ENCODE results near the gene FAM177A1. TPM values are rescaled to one million over a fixed set of nuclear protein-coding genes. Genes with fewer than 3 reads are reported as not detected.

Gene FAM177A1
- total and polyA plus RNA-seq, 4 donors, result 12.8 to 69.5 (median 39.4) TPM

DNA sequence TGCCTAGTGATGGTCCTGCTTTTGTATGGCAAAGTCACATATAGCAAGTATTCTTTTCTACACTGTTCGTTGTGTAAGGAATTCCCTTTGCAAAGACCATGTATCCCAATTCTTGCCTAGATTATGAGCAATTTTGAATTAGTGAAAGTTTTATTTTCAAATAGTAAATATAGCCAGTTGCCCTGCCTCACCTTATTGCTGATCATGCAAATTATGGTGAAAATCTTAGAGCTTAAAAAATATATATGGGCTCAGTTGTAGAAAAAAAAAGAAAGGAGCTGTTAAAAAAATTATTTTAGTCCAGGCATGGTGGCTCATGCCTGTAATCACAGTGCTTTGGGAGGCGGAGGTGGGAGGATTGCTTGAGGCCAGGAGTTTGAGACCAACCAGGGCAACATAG, 44.5 kb upstream of the FAM177A1 start:
- Histone ChIP-seq H3K9ac (ENCODE audit: low read depth in 1 of 2, low read length in 2 of 2) (no peak overlapping the region), H3K27me3 (ENCODE audit: control insufficient read depth in 4 of 4, insufficient read depth in 4 of 4, low read length in 3 of 4) (no peaks in the 10 kb centered on the region), H3K4me1 (ENCODE audit: control insufficient read depth in 4 of 4, insufficient read depth in 4 of 4, low read length in 3 of 4) (peaks cover 0 to 5% (median 2%) of the 10 kb centered on the region in 4 donors), H3K9me3 (ENCODE audit: control insufficient read depth in 4 of 4, low read length in 3 of 4) (no peaks in the 10 kb centered on the region), H3K4me3 (ENCODE audit: low read depth in 1 of 3, low read length in 3 of 3) (no peak overlapping the region), H3K27ac (ENCODE audit: low read depth in 1 of 2, low read length in 2 of 2) (no peak overlapping the region), H3K36me3 (ENCODE audit: control insufficient read depth in 4 of 4, insufficient read depth in 3 of 4, low read depth in 1 of 4, low read length in 3 of 4) (peaks cover 0 to 11% (median 6%) of the 10 kb centered on the region in 4 donors)
- TF ChIP-seq NR2F2 (IDR thresholded peaks at IDR 0.05) (no peak), FOXA1 (IDR thresholded peaks at IDR 0.05) (no peak), TAF1 (conservative IDR thresholded peaks at IDR 0.05) (no peak), YY1 (IDR thresholded peaks at IDR 0.05) (no peak), EGR1 (IDR thresholded peaks at IDR 0.05; ENCODE audit: low read depth in 2 of 2) (no peak), HNF4G (IDR thresholded peaks at IDR 0.05) (no peak), RXRA (IDR thresholded peaks at IDR 0.05) (no peak), RAD21 (IDR thresholded peaks at IDR 0.05) (no peak), GABPA (IDR thresholded peaks at IDR 0.05 in 1 of 2, conservative IDR thresholded peaks at IDR 0.05 in 1 of 2) (no peak)
- TF ChIP-seq, protein P1, sequence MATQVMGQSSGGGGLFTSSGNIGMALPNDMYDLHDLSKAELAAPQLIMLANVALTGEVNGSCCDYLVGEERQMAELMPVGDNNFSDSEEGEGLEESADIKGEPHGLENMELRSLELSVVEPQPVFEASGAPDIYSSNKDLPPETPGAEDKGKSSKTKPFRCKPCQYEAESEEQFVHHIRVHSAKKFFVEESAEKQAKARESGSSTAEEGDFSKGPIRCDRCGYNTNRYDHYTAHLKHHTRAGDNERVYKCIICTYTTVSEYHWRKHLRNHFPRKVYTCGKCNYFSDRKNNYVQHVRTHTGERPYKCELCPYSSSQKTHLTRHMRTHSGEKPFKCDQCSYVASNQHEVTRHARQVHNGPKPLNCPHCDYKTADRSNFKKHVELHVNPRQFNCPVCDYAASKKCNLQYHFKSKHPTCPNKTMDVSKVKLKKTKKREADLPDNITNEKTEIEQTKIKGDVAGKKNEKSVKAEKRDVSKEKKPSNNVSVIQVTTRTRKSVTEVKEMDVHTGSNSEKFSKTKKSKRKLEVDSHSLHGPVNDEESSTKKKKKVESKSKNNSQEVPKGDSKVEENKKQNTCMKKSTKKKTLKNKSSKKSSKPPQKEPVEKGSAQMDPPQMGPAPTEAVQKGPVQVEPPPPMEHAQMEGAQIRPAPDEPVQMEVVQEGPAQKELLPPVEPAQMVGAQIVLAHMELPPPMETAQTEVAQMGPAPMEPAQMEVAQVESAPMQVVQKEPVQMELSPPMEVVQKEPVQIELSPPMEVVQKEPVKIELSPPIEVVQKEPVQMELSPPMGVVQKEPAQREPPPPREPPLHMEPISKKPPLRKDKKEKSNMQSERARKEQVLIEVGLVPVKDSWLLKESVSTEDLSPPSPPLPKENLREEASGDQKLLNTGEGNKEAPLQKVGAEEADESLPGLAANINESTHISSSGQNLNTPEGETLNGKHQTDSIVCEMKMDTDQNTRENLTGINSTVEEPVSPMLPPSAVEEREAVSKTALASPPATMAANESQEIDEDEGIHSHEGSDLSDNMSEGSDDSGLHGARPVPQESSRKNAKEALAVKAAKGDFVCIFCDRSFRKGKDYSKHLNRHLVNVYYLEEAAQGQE (IDR thresholded peaks at IDR 0.05), result no peak
- TF ChIP-seq, protein P2, sequence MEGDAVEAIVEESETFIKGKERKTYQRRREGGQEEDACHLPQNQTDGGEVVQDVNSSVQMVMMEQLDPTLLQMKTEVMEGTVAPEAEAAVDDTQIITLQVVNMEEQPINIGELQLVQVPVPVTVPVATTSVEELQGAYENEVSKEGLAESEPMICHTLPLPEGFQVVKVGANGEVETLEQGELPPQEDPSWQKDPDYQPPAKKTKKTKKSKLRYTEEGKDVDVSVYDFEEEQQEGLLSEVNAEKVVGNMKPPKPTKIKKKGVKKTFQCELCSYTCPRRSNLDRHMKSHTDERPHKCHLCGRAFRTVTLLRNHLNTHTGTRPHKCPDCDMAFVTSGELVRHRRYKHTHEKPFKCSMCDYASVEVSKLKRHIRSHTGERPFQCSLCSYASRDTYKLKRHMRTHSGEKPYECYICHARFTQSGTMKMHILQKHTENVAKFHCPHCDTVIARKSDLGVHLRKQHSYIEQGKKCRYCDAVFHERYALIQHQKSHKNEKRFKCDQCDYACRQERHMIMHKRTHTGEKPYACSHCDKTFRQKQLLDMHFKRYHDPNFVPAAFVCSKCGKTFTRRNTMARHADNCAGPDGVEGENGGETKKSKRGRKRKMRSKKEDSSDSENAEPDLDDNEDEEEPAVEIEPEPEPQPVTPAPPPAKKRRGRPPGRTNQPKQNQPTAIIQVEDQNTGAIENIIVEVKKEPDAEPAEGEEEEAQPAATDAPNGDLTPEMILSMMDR (IDR thresholded peaks at IDR 0.05; ENCODE audit: low read depth, low read length, missing input control), result no peak
- TF ChIP-seq, protein P3, sequence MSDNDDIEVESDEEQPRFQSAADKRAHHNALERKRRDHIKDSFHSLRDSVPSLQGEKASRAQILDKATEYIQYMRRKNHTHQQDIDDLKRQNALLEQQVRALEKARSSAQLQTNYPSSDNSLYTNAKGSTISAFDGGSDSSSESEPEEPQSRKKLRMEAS (IDR thresholded peaks at IDR 0.05), result no peak
- TF ChIP-seq, protein P4, sequence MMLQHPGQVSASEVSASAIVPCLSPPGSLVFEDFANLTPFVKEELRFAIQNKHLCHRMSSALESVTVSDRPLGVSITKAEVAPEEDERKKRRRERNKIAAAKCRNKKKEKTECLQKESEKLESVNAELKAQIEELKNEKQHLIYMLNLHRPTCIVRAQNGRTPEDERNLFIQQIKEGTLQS (IDR thresholded peaks at IDR 0.05), result no peak
- TF ChIP-seq, protein P5, sequence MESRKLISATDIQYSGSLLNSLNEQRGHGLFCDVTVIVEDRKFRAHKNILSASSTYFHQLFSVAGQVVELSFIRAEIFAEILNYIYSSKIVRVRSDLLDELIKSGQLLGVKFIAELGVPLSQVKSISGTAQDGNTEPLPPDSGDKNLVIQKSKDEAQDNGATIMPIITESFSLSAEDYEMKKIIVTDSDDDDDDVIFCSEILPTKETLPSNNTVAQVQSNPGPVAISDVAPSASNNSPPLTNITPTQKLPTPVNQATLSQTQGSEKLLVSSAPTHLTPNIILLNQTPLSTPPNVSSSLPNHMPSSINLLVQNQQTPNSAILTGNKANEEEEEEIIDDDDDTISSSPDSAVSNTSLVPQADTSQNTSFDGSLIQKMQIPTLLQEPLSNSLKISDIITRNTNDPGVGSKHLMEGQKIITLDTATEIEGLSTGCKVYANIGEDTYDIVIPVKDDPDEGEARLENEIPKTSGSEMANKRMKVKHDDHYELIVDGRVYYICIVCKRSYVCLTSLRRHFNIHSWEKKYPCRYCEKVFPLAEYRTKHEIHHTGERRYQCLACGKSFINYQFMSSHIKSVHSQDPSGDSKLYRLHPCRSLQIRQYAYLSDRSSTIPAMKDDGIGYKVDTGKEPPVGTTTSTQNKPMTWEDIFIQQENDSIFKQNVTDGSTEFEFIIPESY (IDR thresholded peaks at IDR 0.05), result no peak
- 96% methylated on average over 2 of the region's 2 CpGs for WGBS
- DNase-seq (ENCODE audit: low spot score), result no peak

DNA sequence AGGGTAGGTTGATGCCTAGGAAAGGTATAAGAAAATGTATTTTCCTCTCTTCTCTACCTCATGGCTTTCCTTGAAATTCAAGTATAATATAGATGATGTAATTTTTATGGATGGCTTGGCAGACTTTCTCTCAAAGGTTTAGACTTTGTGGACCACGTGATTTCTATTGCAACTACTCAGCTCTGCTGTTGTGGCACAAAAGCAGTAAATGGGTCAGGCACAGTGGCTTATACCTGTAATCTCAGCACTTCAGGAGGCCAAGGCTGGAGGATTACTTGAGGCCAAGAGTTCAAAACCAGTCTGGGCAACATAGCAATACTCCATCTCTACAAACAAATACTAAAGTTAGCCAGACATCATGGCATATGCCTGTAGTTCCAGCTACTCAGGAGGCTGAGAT, 41.2 kb upstream of the FAM177A1 start:
- H3K4me3 ChIP-seq (ENCODE audit: low read depth in 1 of 3, low read length in 3 of 3), result no peak overlapping the region
- DNase-seq (ENCODE audit: low spot score), result no peak
- H3K36me3 ChIP-seq (ENCODE audit: control insufficient read depth in 4 of 4, insufficient read depth in 3 of 4, low read depth in 1 of 4, low read length in 3 of 4), result peaks cover 2 to 21% (median 17%) of the 10 kb centered on the region in 4 donors
- H3K4me1 ChIP-seq (ENCODE audit: control insufficient read depth in 4 of 4, insufficient read depth in 4 of 4, low read length in 3 of 4), result peaks cover 0 to 2% (median 1%) of the 10 kb centered on the region in 4 donors
- WGBS, result 90% methylated on average over 1 of the region's 1 CpG
- H3K9ac ChIP-seq (ENCODE audit: low read depth in 1 of 2, low read length in 2 of 2), result no peak overlapping the region
- H3K9me3 ChIP-seq (ENCODE audit: control insufficient read depth in 4 of 4, low read length in 3 of 4), result no peaks in the 10 kb centered on the region
- no peak overlapping the region for H3K27ac ChIP-seq (ENCODE audit: low read depth in 1 of 2, low read length in 2 of 2)
- H3K27me3 ChIP-seq (ENCODE audit: control insufficient read depth in 4 of 4, insufficient read depth in 4 of 4, low read length in 3 of 4), result no peaks in the 10 kb centered on the region
- no peak for TF ChIP-seq GABPA (IDR thresholded peaks at IDR 0.05 in 1 of 2, conservative IDR thresholded peaks at IDR 0.05 in 1 of 2)
- TF ChIP-seq FOXA1 (IDR thresholded peaks at IDR 0.05), result no peak
- no peak for TF ChIP-seq RXRA (IDR thresholded peaks at IDR 0.05)
- no peak for TF ChIP-seq RAD21 (IDR thresholded peaks at IDR 0.05)
- no peak for TF ChIP-seq HNF4A (conservative IDR thresholded peaks at IDR 0.05)
- no peak for TF ChIP-seq TAF1 (conservative IDR thresholded peaks at IDR 0.05)
- TF ChIP-seq, protein P1 (IDR thresholded peaks at IDR 0.05), result no peak
- TF ChIP-seq, protein P4 (IDR thresholded peaks at IDR 0.05), result no peak
- no peak for TF ChIP-seq YY1 (IDR thresholded peaks at IDR 0.05)
- TF ChIP-seq SP1 (IDR thresholded peaks at IDR 0.05), result no peak
- TF ChIP-seq NR2F2 (IDR thresholded peaks at IDR 0.05), result no peak
- TF ChIP-seq JUND (IDR thresholded peaks at IDR 0.05), result no peak
- TF ChIP-seq, protein P5 (IDR thresholded peaks at IDR 0.05), result no peak
- TF ChIP-seq HNF4G (IDR thresholded peaks at IDR 0.05), result no peak

All from liver (tissue), 9 donors.